ENCODE data around the gene PADI2. TPM values are rescaled to one million over a fixed set of nuclear protein-coding genes. Genes with fewer than 3 reads are reported as not detected.

PADI2 gene
- total RNA-seq, 2 donors from 2014 or later: 0.11 to 0.12 TPM

GRCh38 chr1:17122521-17123164 lies 3.4 kb upstream of the PADI2 start:
- no peak overlapping the region for H3K27ac Mint-ChIP-seq
- H3K9me3 Mint-ChIP-seq: no peaks in the 10 kb centered on the region
- no peak for ATAC-seq
- no peaks in the 10 kb centered on the region for H3K36me3 Mint-ChIP-seq
- no peak for DNase-seq (ENCODE audit: low spot score in 2 of 2)

- Mint-ChIP-seq H3K27ac (no peak overlapping the region), H3K9me3 (no peaks in the 10 kb centered on the region), H3K36me3 (no peaks in the 10 kb centered on the region)
- DNase-seq (ENCODE audit: low spot score in 2 of 2): no peak
- no peak for ATAC-seq
These were observed 2.6 kb upstream of the PADI2 start for GRCh38 chr1:17121881-17122280.

GRCh38 chr1:17120962-17121837 lies 1.9 kb upstream of the PADI2 start:
- Mint-ChIP-seq H3K9me3 (no peaks in the 10 kb centered on the region), H3K36me3 (no peaks in the 10 kb centered on the region)

GRCh38 chr1:17120481-17120877 lies 1.2 kb upstream of the PADI2 start:
- Mint-ChIP-seq H3K27ac (no peak overlapping the region), H3K36me3 (no peaks in the 10 kb centered on the region), H3K9me3 (no peaks in the 10 kb centered on the region)
- no peak for ATAC-seq
- no peak for DNase-seq (ENCODE audit: low spot score in 2 of 2)

More at GRCh38 chr1:17120962-17121837, 1.9 kb upstream of the PADI2 start:
- peak overlapping the region in 1 of 2 donors; percentile 44 for H3K27ac Mint-ChIP-seq
- ATAC-seq: no peak
- no peak for DNase-seq (ENCODE audit: low spot score in 2 of 2)

DNA sequence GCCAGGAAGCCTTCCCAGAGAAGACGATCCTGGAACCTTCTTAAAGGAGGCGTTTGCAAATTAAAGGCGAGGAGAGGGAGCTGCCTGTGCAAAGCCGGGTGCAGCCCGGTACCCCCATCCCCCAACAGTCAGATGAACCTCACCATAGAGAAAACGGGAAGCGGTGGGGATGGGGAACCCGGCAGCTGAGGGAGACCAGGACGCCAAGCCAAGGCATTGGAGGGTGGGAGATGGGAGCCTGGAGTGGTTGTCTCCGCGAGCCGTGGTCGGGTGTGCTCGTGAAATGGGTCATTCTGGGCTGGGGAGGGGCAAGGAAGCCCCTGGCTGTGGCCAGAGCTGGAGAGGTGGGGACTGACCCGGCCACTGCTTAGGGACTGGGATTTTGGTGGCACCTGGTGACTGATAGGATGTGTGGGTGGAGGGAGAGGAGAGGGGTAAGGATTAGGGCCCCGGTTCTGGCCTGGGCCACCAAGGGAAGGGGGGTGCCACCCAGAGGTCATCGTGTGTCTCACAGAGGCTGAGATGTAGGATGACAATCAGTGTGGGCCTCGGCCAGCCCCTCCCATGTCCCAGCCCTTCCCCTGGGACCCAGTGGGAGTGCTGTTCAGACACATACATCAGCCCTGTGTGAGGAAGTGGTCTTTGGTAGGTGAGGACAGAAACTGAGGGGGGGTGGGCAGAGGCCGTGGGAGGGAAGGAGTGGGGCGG lies 676 bp upstream of the PADI2 start:
- Mint-ChIP-seq H3K27ac (no peak overlapping the region), H3K9me3 (no peaks in the 10 kb centered on the region), H3K36me3 (no peaks in the 10 kb centered on the region)
- no peak for DNase-seq (ENCODE audit: low spot score in 2 of 2)
- no peak for ATAC-seq

- H3K36me3 Mint-ChIP-seq: no peaks in the 10 kb centered on the region
These were observed 560 bp downstream of the PADI2 start for GRCh38 chr1:17118706-17119075.

DNA sequence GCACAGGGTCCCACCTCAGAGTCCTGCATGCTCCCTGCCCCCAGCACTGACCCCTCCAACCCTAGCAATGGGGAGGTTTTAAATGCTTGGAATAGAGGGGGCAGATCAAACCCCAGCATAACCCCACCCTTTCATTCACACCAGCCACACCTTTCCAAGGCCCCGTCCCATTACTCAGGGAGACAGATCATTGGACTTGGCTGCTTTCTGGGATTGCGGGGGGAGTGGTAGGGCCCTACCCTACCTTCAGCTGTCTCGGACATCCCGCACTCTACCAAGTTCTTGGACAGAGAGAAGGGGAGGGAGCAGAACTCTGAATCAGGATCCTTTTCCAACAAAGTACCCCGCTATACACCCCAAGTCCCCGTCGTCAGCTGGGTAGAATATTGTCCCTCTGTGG lies 983 bp downstream of the PADI2 start:
- Mint-ChIP-seq H3K27ac (no peak overlapping the region), H3K9me3 (no peaks in the 10 kb centered on the region), H3K36me3 (no peaks in the 10 kb centered on the region)
- DNase-seq (ENCODE audit: low spot score in 2 of 2): no peak
- no peak for ATAC-seq

More at GRCh38 chr1:17118706-17119075, 560 bp downstream of the PADI2 start:
- DNase-seq (ENCODE audit: low spot score in 2 of 2): no peak
- no peaks in the 10 kb centered on the region for H3K9me3 Mint-ChIP-seq
- no peak for ATAC-seq
- H3K27ac Mint-ChIP-seq: no peak overlapping the region

DNA sequence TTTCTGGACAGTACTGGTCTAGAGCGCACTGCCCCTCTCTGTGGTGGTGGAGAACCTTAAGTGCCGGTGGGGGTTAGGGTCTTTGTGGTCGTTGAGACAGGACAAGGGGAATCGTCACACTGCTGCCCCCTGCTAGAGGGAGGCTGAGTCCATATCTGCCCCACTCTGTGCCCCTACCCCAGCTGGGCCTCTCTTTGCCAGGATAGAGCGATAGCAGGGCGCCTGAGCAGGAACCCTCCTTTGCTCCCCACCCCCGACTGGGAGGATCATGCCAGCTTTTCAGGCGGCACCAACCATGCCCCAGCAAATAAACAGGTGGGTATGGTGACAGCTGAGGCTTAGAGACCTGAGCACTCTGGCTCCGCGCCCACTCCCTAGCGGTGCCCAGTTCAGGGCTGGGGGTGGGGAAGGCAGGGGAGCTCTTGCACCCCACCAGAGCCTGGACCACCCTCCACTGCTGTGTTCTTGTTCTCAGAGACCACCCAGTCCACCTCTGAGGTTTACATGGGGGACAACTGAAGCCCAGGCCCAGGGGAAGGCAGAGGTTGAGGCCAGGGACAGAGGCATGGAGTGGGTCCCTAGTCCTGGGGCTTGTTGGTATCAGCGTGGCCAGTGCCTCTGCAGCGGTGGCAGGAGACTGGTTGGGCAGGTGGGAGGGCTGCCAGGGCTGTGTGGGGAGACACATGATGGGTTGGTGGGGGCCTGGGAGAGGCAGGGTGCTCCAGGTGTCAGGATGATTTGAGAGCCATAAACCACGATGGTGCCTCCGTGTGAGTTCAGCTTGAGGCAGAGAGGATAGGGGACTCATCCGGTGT lies 1.6 kb downstream of the PADI2 start:
- H3K27ac Mint-ChIP-seq: no peak overlapping the region
- H3K9me3 Mint-ChIP-seq: no peaks in the 10 kb centered on the region
- no peak for DNase-seq (ENCODE audit: low spot score in 2 of 2)
- no peak for ATAC-seq
- no peaks in the 10 kb centered on the region for H3K36me3 Mint-ChIP-seq

- ATAC-seq (no peak), DNase-seq (ENCODE audit: low spot score in 2 of 2) (no peak)
- Mint-ChIP-seq H3K36me3 (no peaks in the 10 kb centered on the region), H3K9me3 (no peaks in the 10 kb centered on the region), H3K27ac (no peak overlapping the region)
These were observed 2.6 kb downstream of the PADI2 start for GRCh38 chr1:17116643-17117042.

DNA sequence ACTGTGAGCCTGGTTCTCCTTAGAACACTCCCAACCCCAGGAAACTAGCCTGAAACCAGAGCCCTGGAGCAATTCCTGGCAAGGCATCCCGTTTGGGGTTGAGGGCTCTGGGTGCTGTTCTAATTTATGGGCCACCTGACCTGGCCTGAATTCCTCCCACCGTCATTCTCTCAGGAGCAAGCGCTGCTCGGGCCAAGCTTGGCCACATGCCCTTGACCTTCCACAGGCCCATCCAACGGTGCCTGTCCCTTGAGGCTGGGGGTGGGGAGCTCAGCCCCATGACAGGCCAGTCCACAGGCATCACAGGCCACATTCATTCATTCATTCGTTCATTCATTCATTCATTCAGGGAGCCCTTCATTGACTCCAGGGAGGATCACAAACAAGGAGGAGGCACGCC lies 5.3 kb downstream of the PADI2 start:
- Mint-ChIP-seq H3K27ac (no peak overlapping the region), H3K9me3 (no peaks in the 10 kb centered on the region), H3K36me3 (no peaks in the 10 kb centered on the region)
- DNase-seq (ENCODE audit: low spot score in 2 of 2) (no peak), ATAC-seq (no peak)

DNA sequence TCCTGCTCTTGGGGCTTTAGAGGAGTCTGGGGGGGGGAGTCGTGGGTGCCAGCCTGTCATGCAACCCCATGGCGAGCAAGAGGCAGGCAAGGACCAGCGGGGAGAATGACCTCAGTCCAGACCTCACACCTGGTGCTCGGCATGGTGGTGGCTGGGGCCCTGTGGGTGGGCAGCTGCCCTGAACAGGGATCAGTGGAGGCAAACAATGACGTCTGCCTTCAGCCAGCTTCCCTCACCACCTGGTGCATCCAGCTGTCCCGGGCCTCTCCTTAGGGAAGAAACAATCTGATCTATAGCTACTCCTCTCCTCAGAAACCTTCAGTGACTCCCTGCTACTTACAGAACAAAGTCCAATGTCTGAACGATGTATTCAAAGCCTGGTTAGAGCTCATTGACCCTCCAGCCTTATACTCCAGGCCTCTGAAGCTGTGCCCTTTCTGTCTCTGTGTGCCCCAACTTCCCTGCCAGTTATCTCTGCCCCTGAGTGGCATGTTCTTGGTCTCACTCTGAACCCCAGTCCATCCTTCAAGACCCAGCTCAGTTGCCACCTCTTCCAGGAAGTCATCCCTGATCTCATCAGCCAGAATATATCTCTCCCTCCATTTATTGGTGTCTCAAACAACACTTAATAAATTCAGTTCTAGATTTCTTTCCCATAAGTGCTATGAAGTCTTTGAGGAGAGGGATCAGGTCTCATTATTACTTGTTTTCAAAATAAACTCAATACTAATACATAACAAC lies 6.6 kb downstream of the PADI2 start:
- ATAC-seq: no peak
- H3K36me3 Mint-ChIP-seq: no peaks in the 10 kb centered on the region
- H3K9me3 Mint-ChIP-seq: no peaks in the 10 kb centered on the region
- no peak for DNase-seq (ENCODE audit: low spot score in 2 of 2)
- no peak overlapping the region for H3K27ac Mint-ChIP-seq

GRCh38 chr1:17112076-17112475 lies 7.2 kb downstream of the PADI2 start:
- ATAC-seq: no peak
- no peak for DNase-seq (ENCODE audit: low spot score in 2 of 2)
- Mint-ChIP-seq H3K36me3 (no peaks in the 10 kb centered on the region), H3K9me3 (no peaks in the 10 kb centered on the region), H3K27ac (peak overlapping the region in 1 of 2 donors; percentile 31)

DNA sequence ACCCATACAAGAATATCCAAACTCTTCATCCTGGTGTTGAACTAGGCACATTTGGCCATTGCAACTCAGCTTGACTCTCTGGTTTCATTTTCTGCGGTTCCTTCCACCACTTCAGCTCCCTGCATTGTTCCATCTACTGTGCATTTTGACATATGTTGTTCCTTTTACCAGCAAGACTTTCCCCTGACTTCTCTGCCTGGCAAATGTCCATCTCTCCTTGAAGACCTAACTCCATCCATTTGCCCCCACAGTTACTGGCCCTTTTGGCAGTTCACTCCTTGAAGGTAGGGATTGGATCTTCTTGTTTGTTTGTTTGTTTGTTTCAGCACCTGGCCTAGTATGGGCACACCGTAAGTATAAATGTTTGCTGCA lies 8.7 kb downstream of the PADI2 start:
- ATAC-seq (no peak), DNase-seq (ENCODE audit: low spot score in 2 of 2) (no peak)
- no peak overlapping the region for H3K27ac Mint-ChIP-seq
- H3K9me3 Mint-ChIP-seq: no peaks in the 10 kb centered on the region
- H3K36me3 Mint-ChIP-seq: no peaks in the 10 kb centered on the region

DNA sequence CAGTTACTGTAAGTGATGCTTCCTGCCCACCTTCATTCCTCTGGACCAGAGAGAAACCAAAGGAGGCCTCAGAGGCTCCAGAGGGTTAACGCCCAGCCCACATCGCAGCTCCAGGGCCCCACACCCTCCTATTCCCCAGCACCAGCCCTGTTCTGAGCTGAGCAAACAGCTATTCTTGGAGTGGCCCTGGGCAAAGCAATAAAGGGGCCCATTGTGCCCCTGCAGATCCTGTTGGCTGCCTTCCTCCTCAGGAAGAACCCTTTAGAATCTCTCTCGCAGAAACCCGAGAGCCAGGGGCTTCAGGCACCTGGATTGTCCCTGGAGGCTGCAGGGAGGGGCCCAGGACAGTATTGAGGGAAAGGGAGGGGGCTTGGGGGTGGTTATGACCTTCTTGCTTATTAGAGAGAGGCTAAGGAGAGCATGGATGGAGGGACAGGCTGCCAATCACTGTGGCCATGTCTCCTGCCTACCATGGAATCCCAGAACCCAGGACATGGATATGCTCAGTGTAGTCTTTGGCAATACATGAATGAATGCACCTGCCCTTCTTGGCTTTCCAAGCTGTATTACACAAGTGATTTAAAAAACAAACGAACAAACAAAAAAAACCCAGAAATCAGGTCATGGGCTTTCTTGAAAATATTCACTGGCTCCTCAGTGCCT lies 9.2 kb downstream of the PADI2 start:
- DNase-seq (ENCODE audit: low spot score in 2 of 2): no peak
- no peaks in the 10 kb centered on the region for H3K36me3 Mint-ChIP-seq
- no peak for ATAC-seq
- H3K9me3 Mint-ChIP-seq: no peaks in the 10 kb centered on the region
- H3K27ac Mint-ChIP-seq: no peak overlapping the region

DNA sequence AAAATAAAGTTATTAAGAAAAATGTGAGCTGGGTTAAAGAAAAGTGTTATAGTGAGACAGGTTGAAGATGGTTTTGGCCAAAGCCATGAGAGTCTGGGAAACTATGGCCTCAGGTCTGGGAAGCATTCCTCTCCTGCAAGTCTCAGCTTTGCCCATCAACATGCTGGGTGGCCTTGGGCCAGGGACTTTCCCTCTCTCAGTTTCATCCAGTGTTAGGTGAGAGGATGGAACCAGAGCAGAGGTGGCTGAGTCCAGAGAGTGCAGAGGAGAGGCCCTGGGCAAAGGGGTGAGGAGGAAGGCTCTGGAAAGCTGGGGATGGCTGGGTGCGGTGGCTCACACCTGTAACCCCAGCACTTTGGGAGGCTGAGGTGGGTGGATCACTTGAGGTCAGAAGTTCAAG lies 10.5 kb downstream of the PADI2 start:
- DNase-seq (ENCODE audit: low spot score in 2 of 2) (no peak), ATAC-seq (no peak)
- H3K27ac Mint-ChIP-seq: no peak overlapping the region

GRCh38 chr1:17108360-17108759 lies 10.9 kb downstream of the PADI2 start:
- DNase-seq (ENCODE audit: low spot score in 2 of 2) (no peak), ATAC-seq (no peak)
- Mint-ChIP-seq H3K27ac (no peak overlapping the region), H3K9me3 (no peaks in the 10 kb centered on the region), H3K36me3 (no peaks in the 10 kb centered on the region)

More for the DNA sequence above, 10.5 kb downstream of the PADI2 start:
- H3K9me3 Mint-ChIP-seq: no peaks in the 10 kb centered on the region
- no peaks in the 10 kb centered on the region for H3K36me3 Mint-ChIP-seq
